ENCODE data around the gene EN1. TPM values are rescaled to one million over a fixed set of nuclear protein-coding genes. Genes with fewer than 3 reads are reported as not detected.

EN1 gene
- total RNA-seq, 2 experiments from 2014 or later: not detected

- Histone ChIP-seq H3K9me2 (ENCODE audit: insufficient read depth, low read length) (no peaks in the 10 kb centered on the region), H3K9me3 (ENCODE audit: low read length) (no peaks in the 10 kb centered on the region), H2AFZ (ENCODE audit: low read length) (no peak overlapping the region), H3K79me2 (ENCODE audit: insufficient read depth, low read depth, low read length) (no peaks in the 10 kb centered on the region), H3K36me3 (ENCODE audit: insufficient read depth, low read length) (no peaks in the 10 kb centered on the region), H3K27ac (ENCODE audit: low read depth, low read length, poor library complexity, severe bottlenecking) (no peak overlapping the region), H3K4me1 (ENCODE audit: insufficient read depth, low read length, poor library complexity, severe bottlenecking) (no peaks in the 10 kb centered on the region), H3K4me3 (ENCODE audit: low read depth, low read length, poor library complexity, severe bottlenecking) (no peak overlapping the region), H4K20me1 (ENCODE audit: insufficient read depth, low read length) (no peaks in the 10 kb centered on the region), H3K4me2 (ENCODE audit: low read length) (no peak overlapping the region)
- POLR2A ChIA-PET: no interaction called here
- intact Hi-C loops (cut with micrococcal nuclease; ENCODE audit: unreplicated experiment): no loop called here
- no TSS peak for BruUV-seq (replicated peaks)
- DNase-seq (ENCODE audit: low spot score): no peak
- TF ChIP-seq EZH2phosphoT487 (IDR thresholded peaks at IDR 0.05; ENCODE audit: borderline replicate concordance, low read depth, low read length) (no peak), CTCF (conservative IDR thresholded peaks at IDR 0.05; ENCODE audit: low read length) (no peak)
- CTCF ChIA-PET (ENCODE audit: unreplicated experiment): no interaction called here
These were observed 24.9 kb downstream of the EN1 start for GRCh38 chr2:118822572-118822971.

GRCh38 chr2:118822015-118822414 is 25.4 kb downstream of the EN1 start:
- Histone ChIP-seq H3K9me2 (ENCODE audit: insufficient read depth, low read length) (no peaks in the 10 kb centered on the region), H3K27ac (ENCODE audit: low read depth, low read length, poor library complexity, severe bottlenecking) (no peak overlapping the region), H3K79me2 (ENCODE audit: insufficient read depth, low read depth, low read length) (no peaks in the 10 kb centered on the region), H3K4me1 (ENCODE audit: insufficient read depth, low read length, poor library complexity, severe bottlenecking) (no peaks in the 10 kb centered on the region), H3K4me3 (ENCODE audit: low read depth, low read length, poor library complexity, severe bottlenecking) (no peak overlapping the region), H4K20me1 (ENCODE audit: insufficient read depth, low read length) (no peaks in the 10 kb centered on the region), H3K4me2 (ENCODE audit: low read length) (no peak overlapping the region), H3K36me3 (ENCODE audit: insufficient read depth, low read length) (no peaks in the 10 kb centered on the region), H2AFZ (ENCODE audit: low read length) (no peak overlapping the region), H3K9me3 (ENCODE audit: low read length) (no peaks in the 10 kb centered on the region)
- BruUV-seq (replicated peaks): no TSS peak
- intact Hi-C loops (cut with micrococcal nuclease; ENCODE audit: unreplicated experiment): no loop called here
- ChIA-PET CTCF (ENCODE audit: unreplicated experiment) (no interaction called here), POLR2A (no interaction called here)
- TF ChIP-seq EZH2phosphoT487 (IDR thresholded peaks at IDR 0.05; ENCODE audit: borderline replicate concordance, low read depth, low read length) (no peak), CTCF (conservative IDR thresholded peaks at IDR 0.05; ENCODE audit: low read length) (no peak)
- no peak for DNase-seq (ENCODE audit: low spot score)

DNA sequence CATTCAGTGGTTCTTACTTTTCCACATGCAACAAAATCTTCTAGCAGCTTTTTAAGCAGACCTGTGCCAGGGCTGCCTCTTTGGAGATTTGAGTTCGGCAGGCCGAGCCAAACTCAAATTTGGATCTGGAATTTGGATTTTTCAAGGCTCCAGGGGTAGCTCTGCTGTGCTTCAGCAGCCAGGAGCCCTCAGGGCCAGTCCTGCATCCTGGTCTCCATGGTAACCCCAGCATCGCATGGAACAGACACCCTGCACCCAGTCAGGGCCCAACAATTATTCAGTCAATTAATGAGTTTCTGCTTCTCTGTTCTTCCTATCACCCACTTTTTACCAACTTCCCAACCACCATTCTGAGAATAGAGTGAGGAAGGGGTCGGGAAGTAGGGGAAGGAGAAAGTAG is 30.0 kb downstream of the EN1 start:
- intact Hi-C loops (cut with micrococcal nuclease; ENCODE audit: unreplicated experiment): no loop called here
- POLR2A ChIA-PET: no interaction called here
- CTCF ChIA-PET (ENCODE audit: unreplicated experiment): no interaction called here

More for the DNA sequence above, 30.0 kb downstream of the EN1 start:
- Histone ChIP-seq H3K36me3 (ENCODE audit: insufficient read depth, low read length) (no peaks in the 10 kb centered on the region), H3K27ac (ENCODE audit: low read depth, low read length, poor library complexity, severe bottlenecking) (no peak overlapping the region), H3K79me2 (ENCODE audit: insufficient read depth, low read depth, low read length) (no peaks in the 10 kb centered on the region), H4K20me1 (ENCODE audit: insufficient read depth, low read length) (no peaks in the 10 kb centered on the region), H2AFZ (ENCODE audit: low read length) (no peak overlapping the region), H3K4me3 (ENCODE audit: low read depth, low read length, poor library complexity, severe bottlenecking) (no peak overlapping the region), H3K9me3 (ENCODE audit: low read length) (no peaks in the 10 kb centered on the region), H3K4me2 (ENCODE audit: low read length) (no peak overlapping the region), H3K4me1 (ENCODE audit: insufficient read depth, low read length, poor library complexity, severe bottlenecking) (no peaks in the 10 kb centered on the region), H3K9me2 (ENCODE audit: insufficient read depth, low read length) (no peaks in the 10 kb centered on the region)
- TF ChIP-seq EZH2phosphoT487 (IDR thresholded peaks at IDR 0.05; ENCODE audit: borderline replicate concordance, low read depth, low read length) (no peak), CTCF (conservative IDR thresholded peaks at IDR 0.05; ENCODE audit: low read length) (no peak)
- no TSS peak for BruUV-seq (replicated peaks)
- DNase-seq (ENCODE audit: low spot score): no peak

All from OCI-LY7 (cell line).